H1 (cell line): Measurements from ENCODE around the gene RAD51B. TPM values are rescaled to one million over a fixed set of nuclear protein-coding genes. Genes with fewer than 3 reads are reported as not detected.

Source experiments
- CTCF ChIA-PET: fragments of 300-600 bp; sonication (Branson Sonifier 250); formaldehyde crosslinking; loops from one replicate; lab custom pipeline; 2021; ENCODE audit not compliant: partially characterized antibody; lab: Charles Lee
- POLR2A ChIA-PET: fragments of 300-600 bp; sonication (Branson Sonifier 250); formaldehyde crosslinking; loops from one replicate; lab custom pipeline; 2021; ENCODE audit warnings: inconsistent platforms; ENCODE audit not compliant: partially characterized antibody; lab: Charles Lee
- DNase-seq, 2 experiments: peaks; one replicate each; pipeline versions ENCODE4 v3.0.0 to v3.0.0-alpha.2; 2010 to 2022; ENCODE audit warnings: low spot score in 2 of 2, low read depth in 1 of 2, mixed read lengths in 1 of 2
- FAIRE-seq: peaks from 2 replicates; lab custom pipeline; 2011; peaks lifted over from hg19 to GRCh38; lab: Jason Lieb, UNC
- H2AFZ ChIP-seq: 2 replicates; pipeline ENCODE4 v1.8.1; 2012; ENCODE audit warnings: low read length, inconsistent platforms
- H2AK5ac ChIP-seq: 2 replicates; pipeline ENCODE4 v1.6.1; 2013; ENCODE audit warnings: low read depth, low read length
- H2BK120ac ChIP-seq: replicated peaks from 2 replicates; pipeline ENCODE3; 2013; ENCODE audit warnings: low read depth, low read length, inconsistent platforms
- H2BK12ac ChIP-seq: 2 replicates; pipeline ENCODE4 v1.6.1; 2013; ENCODE audit warnings: low read depth, low read length
- H2BK15ac ChIP-seq: 2 replicates; pipeline ENCODE4 v1.6.1; 2013; ENCODE audit warnings: low read length
- H2BK20ac ChIP-seq: 2 replicates; pipeline ENCODE4 v1.6.1; 2013; ENCODE audit warnings: low read length
- H2BK5ac ChIP-seq: 2 replicates; pipeline ENCODE4 v1.6.1; 2013; ENCODE audit warnings: low read depth, low read length
- H3K14ac ChIP-seq: 2 replicates; pipeline ENCODE4 v1.6.1; 2013; ENCODE audit warnings: inconsistent platforms; ENCODE audit not compliant: insufficient read length
- H3K18ac ChIP-seq: 2 replicates; pipeline ENCODE4 v1.6.1; 2013; ENCODE audit warnings: low read length; ENCODE audit errors: extremely low read depth
- H3K23ac ChIP-seq: 2 replicates; pipeline ENCODE4 v1.6.1; 2013; ENCODE audit warnings: inconsistent platforms; ENCODE audit not compliant: insufficient read length
- H3K23me2 ChIP-seq: 2 replicates; pipeline ENCODE4 v1.6.1; 2013; ENCODE audit warnings: low read depth, low read length
- H3K27ac ChIP-seq: 2 replicates; pipeline ENCODE4 v1.6.1; 2011; ENCODE audit warnings: low read depth, low read length, inconsistent platforms
- H3K27me3 ChIP-seq, 4 experiments: replicated peaks in 1 of 4; 1 replicate in 1 of 4; 2 replicates in 3 of 4; pipeline versions ENCODE4 v1.6.1 to v1.8.1; 2011 to 2013; ENCODE audit warnings: low read length in 3 of 4, mild to moderate bottlenecking in 3 of 4, inconsistent platforms in 2 of 4, mixed read lengths in 2 of 4, moderate library complexity in 1 of 4; ENCODE audit not compliant: control insufficient read depth in 3 of 4, insufficient read depth in 3 of 4; ENCODE audit errors: extremely low read depth in 1 of 4
- H3K36me3 ChIP-seq, 4 experiments: 2 replicates each; pipeline versions ENCODE4 v1.6.1 to v1.8.1; 2011 to 2013; ENCODE audit warnings: mild to moderate bottlenecking in 4 of 4, low read length in 3 of 4, moderate library complexity in 2 of 4, control low read depth in 1 of 4, inconsistent platforms in 1 of 4; ENCODE audit not compliant: insufficient read depth in 4 of 4, control insufficient read depth in 2 of 4
- H3K4ac ChIP-seq: replicated peaks from 2 replicates; pipeline ENCODE3; 2013; ENCODE audit warnings: low read length, low read depth, mixed read lengths, inconsistent platforms; ENCODE audit not compliant: insufficient read length
- H3K4me1 ChIP-seq, 4 experiments: replicated peaks in 1 of 4; 1 replicate in 1 of 4; 2 replicates in 3 of 4; pipeline versions ENCODE4 v1.6.1 to v1.8.1; 2011 to 2013; ENCODE audit warnings: low read length in 3 of 4, inconsistent platforms in 2 of 4, mixed read lengths in 1 of 4; ENCODE audit not compliant: insufficient read depth in 4 of 4, control insufficient read depth in 3 of 4
- H3K4me2 ChIP-seq, 2 experiments: 2 replicates each; pipeline versions ENCODE4 v1.6.1 to v1.8.1; 2011 to 2013; ENCODE audit warnings: low read depth in 2 of 2, low read length in 2 of 2, control low read depth in 1 of 2, inconsistent platforms in 1 of 2, mild to moderate bottlenecking in 1 of 2; ENCODE audit not compliant: insufficient read depth in 1 of 2
- H3K4me3 ChIP-seq, 4 experiments: fragments of 200-600, 300-600 bp in 1 of 4; sonication (generic), shearing (Covaris generic), sonication (Bioruptor Twin) in 1 of 4; 2 replicates each; pipeline versions ENCODE4 v1.5.1 to v1.8.1; 2011 to 2016; ENCODE audit warnings: low read length in 4 of 4, low read depth in 3 of 4, control low read depth in 2 of 4, inconsistent platforms in 2 of 4, mild to moderate bottlenecking in 2 of 4, mixed read lengths in 1 of 4, moderate library complexity in 1 of 4; ENCODE audit not compliant: insufficient read depth in 2 of 4; ENCODE audit errors: extremely low read depth in 1 of 4
- H3K56ac ChIP-seq: replicated peaks from 2 replicates; pipeline ENCODE3; 2013; ENCODE audit warnings: low read depth, mild to moderate bottlenecking, mixed read lengths, low read length, inconsistent platforms; ENCODE audit not compliant: insufficient read length
- H3K79me1 ChIP-seq: 2 replicates; pipeline ENCODE4 v1.6.1; 2013; ENCODE audit warnings: low read depth, low read length, control low read depth
- H3K79me2 ChIP-seq, 2 experiments: 2 replicates each; pipeline versions ENCODE4 v1.6.1 to v1.8.1; 2012 to 2013; ENCODE audit warnings: low read length in 2 of 2, mild to moderate bottlenecking in 2 of 2, inconsistent platforms in 1 of 2; ENCODE audit not compliant: insufficient read depth in 2 of 2, control insufficient read depth in 1 of 2
- H3K9ac ChIP-seq, 4 experiments: replicated peaks in 1 of 4; 1 replicate in 1 of 4; 2 replicates in 3 of 4; pipeline versions ENCODE4 v1.6.1 to v1.8.1; 2011 to 2013; ENCODE audit warnings: low read depth in 3 of 4, low read length in 3 of 4, control low read depth in 2 of 4, mild to moderate bottlenecking in 2 of 4, moderate library complexity in 2 of 4, inconsistent platforms in 1 of 4; ENCODE audit errors: extremely low read depth in 1 of 4
- H3K9me3 ChIP-seq, 2 experiments: 2 replicates each; pipeline versions ENCODE4 v1.6.1 to v1.8.1; 2012 to 2013; ENCODE audit warnings: mild to moderate bottlenecking in 2 of 2, moderate library complexity in 2 of 2, control low read depth in 1 of 2, inconsistent platforms in 1 of 2, low read depth in 1 of 2, low read length in 1 of 2, mixed read lengths in 1 of 2; ENCODE audit not compliant: insufficient read depth in 2 of 2
- H4K20me1 ChIP-seq, 2 experiments: replicated peaks in 1 of 2; 2 replicates each; pipeline versions ENCODE3 to v1.8.1; 2011 to 2013; ENCODE audit warnings: inconsistent platforms in 2 of 2, low read length in 2 of 2, mild to moderate bottlenecking in 1 of 2; ENCODE audit not compliant: insufficient read depth in 2 of 2, control insufficient read depth in 1 of 2
- H4K5ac ChIP-seq: 2 replicates; pipeline ENCODE4 v1.6.1; 2013; ENCODE audit warnings: low read length, low read depth, mixed read lengths, inconsistent platforms; ENCODE audit not compliant: insufficient read length
- H4K8ac ChIP-seq: 2 replicates; pipeline ENCODE4 v1.8.0; 2013; ENCODE audit warnings: mild to moderate bottlenecking, moderate library complexity, low read length, inconsistent platforms; ENCODE audit not compliant: insufficient read depth; ENCODE audit errors: extremely low read depth
- H4K91ac ChIP-seq: replicated peaks from 2 replicates; pipeline ENCODE3; 2013; ENCODE audit warnings: low read length, mixed read lengths, inconsistent platforms; ENCODE audit not compliant: insufficient read length
- CBX5 ChIP-seq: fragments of 300-800, 300-1000 bp; sonication (generic); IDR thresholded peaks from 2 replicates; pipeline ENCODE4 v1.7.1; 2016; ENCODE audit warnings: antibody characterized with exemption, low read length, low read depth
- CEBPB ChIP-seq: IDR thresholded peaks from 2 replicates; pipeline ENCODE4 v1.6.1; 2012; ENCODE audit warnings: low read depth, low read length
- EP300 ChIP-seq, 2 experiments: IDR thresholded peaks; 1 replicate in 1 of 2; 2 replicates in 1 of 2; pipeline ENCODE4 v1.6.1; 2011 to 2012; ENCODE audit warnings: low read depth in 2 of 2, low read length in 2 of 2, mild to moderate bottlenecking in 2 of 2, borderline replicate concordance in 1 of 2, inconsistent platforms in 1 of 2, moderate library complexity in 1 of 2
- KDM1A ChIP-seq: fragments of 200-600, 300-600 bp; sonication (generic); IDR thresholded peaks from 2 replicates; pipeline ENCODE4 v1.7.1; 2016; ENCODE audit warnings: mild to moderate bottlenecking, low read length, borderline replicate concordance
- ZNF274 ChIP-seq: IDR thresholded peaks from 2 replicates; pipeline ENCODE4 v1.7.0; 2012; ENCODE audit warnings: low read length, borderline replicate concordance; ENCODE audit errors: extremely low read depth
- WGBS, 2 experiments: shearing (Covaris generic) in 1 of 2; methylation state at CpG; one replicate each; pipeline versions ENCODE4 v1.1.6 to v1.1.7; 2013 to 2015; ENCODE audit warnings: low lambda C conversion rate in 2 of 2, mixed read lengths in 2 of 2, inconsistent platforms in 1 of 2, low coverage in 1 of 2, missing lambda C conversion rate in 1 of 2; ENCODE audit not compliant: insufficient replicate concordance in 2 of 2, insufficient coverage in 1 of 2, insufficient read length in 1 of 2; ENCODE audit errors: extremely low coverage in 1 of 2, missing lambda C conversion rate in 1 of 2; 5-methylcytosine and 5-hydroxymethylcytosine counted together
- polyA plus RNA-seq, 7 experiments: library from polyadenylated mRNA; depleted of rRNA in 3 of 7; stranded (reverse) in 5 of 7; unstranded in 2 of 7; fragments of >200 nt in 5 of 7; fragments of 200-250 nt in 2 of 7; gene quantifications; 1 replicate in 5 of 7; 2 replicates in 1 of 7; 4 replicates in 1 of 7; pipeline versions ENCODE4 v1.2.1 to v1.2.3, GENCODE V29; 2011 to 2013; ENCODE audit warnings: missing spikeins in 2 of 7, mixed read lengths in 2 of 7
- total RNA-seq: library from RNA; stranded (reverse); fragmentation: NEBNext Ultra II Directional; extraction: Animal tissue kit (Norgen Biotek cat#: 25700); gene quantifications from 2 replicates; pipeline ENCODE4 v1.2.1, GENCODE V29; 2021

The RAD51B gene
- total and polyA plus RNA-seq, 2 of the 8 experiments (the other 6 are each of a cell fraction or from before 2014, with no cell fraction given) = 3.9 to 14.9 TPM

DNA sequence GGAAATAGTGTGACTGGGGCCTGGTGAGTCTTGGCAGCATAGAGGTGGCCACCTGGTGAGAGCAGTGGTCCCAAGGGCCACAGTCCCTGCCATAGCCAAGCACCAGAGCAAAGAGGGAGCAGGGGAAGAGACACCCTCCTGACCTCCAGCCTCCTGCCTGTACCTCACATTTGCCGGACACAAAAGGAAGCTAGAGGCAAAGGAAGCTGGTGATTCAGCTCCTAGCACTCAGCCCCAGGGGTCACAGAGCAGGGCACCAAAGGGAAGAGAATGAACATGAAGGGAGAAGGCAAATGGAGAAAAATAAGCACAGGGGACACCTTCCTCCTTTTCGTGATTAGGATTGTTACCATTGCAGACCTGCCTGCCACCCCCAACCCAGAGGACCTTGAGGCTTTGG lies 756.5 kb downstream of the RAD51B start:
- 0 out of 2 replicates have a peak overlapping the region, but pooled peaks have one; percentile 9 for H2BK20ac ChIP-seq

More for the DNA sequence above, 756.5 kb downstream of the RAD51B start:
- Histone ChIP-seq H3K23me2 (no peaks in the 10 kb centered on the region), H3K4me2 (no peak overlapping the region), H4K5ac (no peak overlapping the region), H2BK120ac (no peak overlapping the region), H4K8ac (no peak overlapping the region), H3K14ac (no peak overlapping the region), H4K20me1 (no peaks in the 10 kb centered on the region), H2AFZ (no peak overlapping the region), H3K18ac (peak overlapping the region; percentile 38), H3K9me3 (peaks cover 0 to 3% of the 10 kb centered on the region in 2 experiments; a peak in 1 of 4 replicates), H3K27ac (no peak overlapping the region), H2BK15ac (peak overlapping the region; percentile 89), H2BK12ac (peak overlapping the region; percentile 33; the same call in 1 of the 2 replicates), H2BK5ac (0 out of 2 replicates have a peak overlapping the region, but pooled peaks have one; percentile 9), H3K79me1 (no peaks in the 10 kb centered on the region), H3K23ac (no peak overlapping the region), H4K91ac (no peak overlapping the region), H3K27me3 (no peaks in the 10 kb centered on the region; a peak in 1 of 7 replicates), H3K9ac (no peak overlapping the region), H2AK5ac (peak overlapping the region; percentile 9; the same call in 1 of the 2 replicates), H3K4me3 (no peak overlapping the region), H3K4me1 (peaks cover 0 to 9% (median 0%) of the 10 kb centered on the region in 4 experiments; a peak in 1 of 7 replicates)
- CTCF ChIA-PET = interaction anchor here (0.6 to 2.0 kb wide), 4 partner anchors 10 to 327 kb away, joined by 3 to 4 read pairs (median 4); no protein-coding TSS in a partner anchor
- DNase-seq = no peak
- FAIRE-seq = no peak
- TF ChIP-seq ZNF274 = no peak
- no peak for TF ChIP-seq CEBPB
- no peak for TF ChIP-seq CBX5
- no peak for TF ChIP-seq KDM1A
- TF ChIP-seq EP300 (IDR thresholded peaks at IDR 0.05; ENCODE audit: borderline replicate concordance in 1 of 2, low read depth in 2 of 2, low read length in 2 of 2) = no peak
- TF ChIP-seq, all 59 proteins: peak for 0
- no peaks in the 10 kb centered on the region for H3K36me3 ChIP-seq
- POLR2A ChIA-PET = interaction anchor here (1.1 kb wide), 1 partner anchor 217 kb away, joined by 3 read pairs; the partner anchor contains the start of gene ZFP36L1
- no peaks in the 10 kb centered on the region for H3K79me2 ChIP-seq
- no peak overlapping the region for H3K56ac ChIP-seq
- 90% methylated on average over 2 of the region's 2 CpGs; no CpG with 5 or more reads in 1 of the 2 experiments for WGBS, 2 experiments
- H3K4ac ChIP-seq = no peak overlapping the region
